ENCODE measurements around the gene VPS26A. TPM values are rescaled to one million over a fixed set of nuclear protein-coding genes. Genes with fewer than 3 reads are reported as not detected.

Gene VPS26A
- total RNA-seq, 1 donor from 2014 or later: 61.6 TPM

- no peak for TF ChIP-seq EZH2 (IDR thresholded peaks at IDR 0.05; ENCODE audit: insufficient read depth, low read length)
- no peak for TF ChIP-seq CTCF (IDR thresholded peaks at IDR 0.05; ENCODE audit: insufficient read depth, low read depth, low read length)
- peaks cover 3% of the 10 kb centered on the region for H3K36me3 ChIP-seq (ENCODE audit: insufficient read depth, low read length)
- no peak for DNase-seq (ENCODE audit: low read depth)
- no peak for FAIRE-seq
- H4K20me1 ChIP-seq (ENCODE audit: insufficient read depth, low read length): peaks cover 8% of the 10 kb centered on the region
- no peaks in the 10 kb centered on the region for H3K27me3 ChIP-seq (ENCODE audit: insufficient read depth, low read length)
- peaks cover 13% of the 10 kb centered on the region for H3K4me1 ChIP-seq (ENCODE audit: insufficient read depth, low read length)
- H3K9me3 ChIP-seq (ENCODE audit: insufficient read depth, low read depth, low read length): no peaks in the 10 kb centered on the region
- H3K9me3 Mint-ChIP-seq (ENCODE audit: unreplicated experiment): no peaks in the 10 kb centered on the region
- H3K36me3 Mint-ChIP-seq (ENCODE audit: low read depth, unreplicated experiment): no peaks in the 10 kb centered on the region
- peak overlapping the region; percentile 90 for H3K4me2 ChIP-seq (ENCODE audit: low read length)
- H3K4me3 Mint-ChIP-seq (ENCODE audit: unreplicated experiment): peak overlapping the region; percentile 94
- H2AFZ ChIP-seq (ENCODE audit: low read depth, low read length): no peak overlapping the region
- H3K27ac Mint-ChIP-seq (ENCODE audit: unreplicated experiment): peak overlapping the region; percentile 100
- no peak overlapping the region for H3K27ac ChIP-seq (ENCODE audit: low read depth, low read length)
- peak overlapping the region; percentile 100 for H3K9ac ChIP-seq (ENCODE audit: low read length)
- H3K79me2 ChIP-seq (ENCODE audit: insufficient read depth, low read length): peaks cover 59% of the 10 kb centered on the region
- peak overlapping the region; percentile 97 for H3K4me3 ChIP-seq (ENCODE audit: insufficient read depth, low read depth, low read length)
- no peaks in the 10 kb centered on the region for H3K27me3 Mint-ChIP-seq (ENCODE audit: low read depth, unreplicated experiment)
- peaks cover 3% of the 10 kb centered on the region for H3K4me1 Mint-ChIP-seq (ENCODE audit: low read depth, unreplicated experiment)
These were observed 57.5 kb downstream of the VPS26A start for GRCh38 chr10:69181433-69181832.

DNA sequence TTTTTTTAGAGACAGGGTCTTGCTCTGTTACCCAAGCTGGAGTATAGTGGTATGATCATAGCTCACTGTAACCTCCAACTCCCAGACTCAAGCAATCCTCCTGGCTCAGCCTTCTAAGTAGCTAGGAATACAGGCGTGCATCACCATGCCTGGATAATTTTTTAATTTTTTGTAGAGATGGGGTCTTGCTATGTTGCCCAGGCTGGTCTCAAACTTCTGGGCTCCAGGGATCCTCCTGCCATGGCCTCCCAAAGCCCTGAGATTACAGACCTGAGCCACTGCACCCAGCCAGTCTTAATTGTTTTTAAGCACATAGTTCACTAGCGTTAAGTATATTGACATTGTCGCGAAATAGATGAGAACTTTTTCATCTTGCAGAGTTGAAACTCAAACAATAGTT is 58.0 kb downstream of the VPS26A start:
- no peaks in the 10 kb centered on the region for H3K9me3 ChIP-seq (ENCODE audit: insufficient read depth, low read depth, low read length)
- Mint-ChIP-seq H3K4me3 (ENCODE audit: unreplicated experiment) (no peak overlapping the region), H3K27ac (ENCODE audit: unreplicated experiment) (no peak overlapping the region), H3K36me3 (ENCODE audit: low read depth, unreplicated experiment) (no peaks in the 10 kb centered on the region), H3K9me3 (ENCODE audit: unreplicated experiment) (no peaks in the 10 kb centered on the region), H3K4me1 (ENCODE audit: low read depth, unreplicated experiment) (peaks cover 3% of the 10 kb centered on the region), H3K27me3 (ENCODE audit: low read depth, unreplicated experiment) (no peaks in the 10 kb centered on the region)
- H3K27ac ChIP-seq (ENCODE audit: low read depth, low read length): no peak overlapping the region
- no peaks in the 10 kb centered on the region for H3K27me3 ChIP-seq (ENCODE audit: insufficient read depth, low read length)
- H3K79me2 ChIP-seq (ENCODE audit: insufficient read depth, low read length): peaks cover 65% of the 10 kb centered on the region
- H3K4me1 ChIP-seq (ENCODE audit: insufficient read depth, low read length): peaks cover 13% of the 10 kb centered on the region
- FAIRE-seq (no peak), DNase-seq (ENCODE audit: low read depth) (no peak)
- no peak overlapping the region for H3K4me2 ChIP-seq (ENCODE audit: low read length)
- no peak overlapping the region for H3K4me3 ChIP-seq (ENCODE audit: insufficient read depth, low read depth, low read length)
- H2AFZ ChIP-seq (ENCODE audit: low read depth, low read length): no peak overlapping the region
- peaks cover 8% of the 10 kb centered on the region for H3K36me3 ChIP-seq (ENCODE audit: insufficient read depth, low read length)
- TF ChIP-seq EZH2 (IDR thresholded peaks at IDR 0.05; ENCODE audit: insufficient read depth, low read length) (no peak), CTCF (IDR thresholded peaks at IDR 0.05; ENCODE audit: insufficient read depth, low read depth, low read length) (no peak)
- peaks cover 8% of the 10 kb centered on the region for H4K20me1 ChIP-seq (ENCODE audit: insufficient read depth, low read length)
- no peak overlapping the region for H3K9ac ChIP-seq (ENCODE audit: low read length)

- peaks cover 22% of the 10 kb centered on the region for H3K36me3 ChIP-seq (ENCODE audit: insufficient read depth, low read length)
- FAIRE-seq (no peak), DNase-seq (ENCODE audit: low read depth) (no peak)
- Mint-ChIP-seq H3K4me3 (ENCODE audit: unreplicated experiment) (no peak overlapping the region), H3K27ac (ENCODE audit: unreplicated experiment) (no peak overlapping the region), H3K9me3 (ENCODE audit: unreplicated experiment) (no peaks in the 10 kb centered on the region), H3K27me3 (ENCODE audit: low read depth, unreplicated experiment) (no peaks in the 10 kb centered on the region), H3K4me1 (ENCODE audit: low read depth, unreplicated experiment) (no peaks in the 10 kb centered on the region), H3K36me3 (ENCODE audit: low read depth, unreplicated experiment) (peaks cover 2% of the 10 kb centered on the region)
- H3K27me3 ChIP-seq (ENCODE audit: insufficient read depth, low read length): no peaks in the 10 kb centered on the region
- no peak overlapping the region for H2AFZ ChIP-seq (ENCODE audit: low read depth, low read length)
- no peak overlapping the region for H3K9ac ChIP-seq (ENCODE audit: low read length)
- no peak overlapping the region for H3K4me3 ChIP-seq (ENCODE audit: insufficient read depth, low read depth, low read length)
- no peak overlapping the region for H3K27ac ChIP-seq (ENCODE audit: low read depth, low read length)
- H3K4me2 ChIP-seq (ENCODE audit: low read length): no peak overlapping the region
- peaks cover 6% of the 10 kb centered on the region for H4K20me1 ChIP-seq (ENCODE audit: insufficient read depth, low read length)
- H3K9me3 ChIP-seq (ENCODE audit: insufficient read depth, low read depth, low read length): no peaks in the 10 kb centered on the region
- TF ChIP-seq EZH2 (IDR thresholded peaks at IDR 0.05; ENCODE audit: insufficient read depth, low read length): no peak
- TF ChIP-seq CTCF (IDR thresholded peaks at IDR 0.05; ENCODE audit: insufficient read depth, low read depth, low read length): no peak
- H3K79me2 ChIP-seq (ENCODE audit: insufficient read depth, low read length): peaks cover 59% of the 10 kb centered on the region
- H3K4me1 ChIP-seq (ENCODE audit: insufficient read depth, low read length): peaks cover under 1% of the 10 kb centered on the region
These were observed 62.5 kb downstream of the VPS26A start for GRCh38 chr10:69186524-69186923.
